ENCODE data around the gene PSMD5.

The PSMD5 gene

DNA sequence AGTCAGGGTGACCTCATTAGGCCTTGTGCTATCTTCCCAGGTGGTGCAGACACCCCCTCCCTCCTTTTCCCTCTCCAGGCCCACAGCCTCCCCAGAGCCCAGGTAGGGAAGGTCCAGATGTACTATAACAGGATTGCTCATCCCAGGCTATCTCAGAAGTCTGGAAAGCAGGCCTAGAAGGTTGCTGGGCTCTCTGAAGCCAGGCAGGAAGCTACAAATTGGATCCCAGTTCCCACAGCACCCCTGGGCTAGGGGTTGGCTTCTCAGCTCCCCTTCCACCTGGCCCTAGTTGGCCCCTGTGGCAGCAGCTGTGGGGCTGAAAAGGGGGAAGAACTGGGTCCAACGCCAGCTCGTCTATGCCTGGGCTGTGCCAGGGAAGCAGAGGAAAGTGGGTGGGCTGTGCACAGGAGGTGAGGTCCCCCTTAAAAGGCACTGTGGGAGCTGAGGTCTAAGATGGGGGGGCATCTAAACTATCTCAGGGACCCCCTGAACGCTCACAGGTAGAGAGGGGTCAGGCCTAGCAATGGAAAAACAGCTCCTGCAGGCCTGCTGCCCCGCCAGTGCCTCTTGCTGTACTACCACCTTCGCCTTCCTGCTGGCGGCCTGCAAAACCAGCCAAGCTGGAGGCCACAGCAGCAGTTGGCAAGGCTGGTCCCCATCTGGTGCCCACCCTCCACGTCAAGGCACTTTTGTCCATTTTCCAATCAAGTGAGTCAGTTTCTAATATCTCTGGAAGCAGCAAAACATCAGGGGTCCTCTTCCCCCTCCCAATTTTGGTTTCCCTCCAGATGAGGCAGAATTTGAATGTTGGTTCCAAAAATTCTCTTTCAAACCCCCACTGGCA lies 13.3 kb upstream of the PSMD5 start:
- DNase-seq (ENCODE audit: low spot score) = no peak

DNA sequence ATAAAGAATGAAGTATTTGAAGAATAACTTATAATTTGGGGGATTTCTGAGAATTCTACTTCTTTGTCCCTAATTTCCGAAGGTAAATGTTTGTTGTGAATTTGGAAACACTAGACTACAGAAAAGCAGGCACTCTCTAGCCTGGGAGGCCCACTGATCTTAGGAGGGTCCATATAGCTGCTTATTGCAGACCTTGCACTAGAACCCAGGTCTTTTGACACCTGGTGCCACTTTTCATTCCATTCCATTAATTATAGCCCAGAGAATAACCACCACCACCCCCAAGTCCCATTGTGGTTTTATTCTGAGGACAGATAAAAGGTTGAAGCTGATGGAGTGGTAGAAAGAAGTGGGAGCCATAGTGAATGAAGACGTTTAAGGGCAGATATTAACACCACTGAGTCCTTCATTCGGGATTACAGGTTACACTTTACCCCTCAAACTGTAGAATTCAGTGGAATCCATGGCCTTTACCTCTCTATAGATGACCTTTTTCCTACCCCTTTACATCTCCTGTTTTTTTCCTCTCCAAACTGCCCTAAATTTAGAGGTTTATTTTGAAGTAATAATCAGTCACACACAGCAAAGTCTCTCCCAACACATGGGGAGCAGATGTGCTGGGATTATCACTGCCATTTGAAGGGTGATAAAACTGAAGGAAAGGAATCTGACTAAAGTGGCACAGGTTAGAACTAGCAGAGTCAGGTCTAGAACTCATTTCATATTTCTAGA lies 12.0 kb upstream of the PSMD5 start:
- no peak for DNase-seq (ENCODE audit: low spot score)

- no peak for DNase-seq (ENCODE audit: low spot score)
These were observed 10.5 kb upstream of the PSMD5 start for GRCh38 chr9:120853198-120853597.

DNA sequence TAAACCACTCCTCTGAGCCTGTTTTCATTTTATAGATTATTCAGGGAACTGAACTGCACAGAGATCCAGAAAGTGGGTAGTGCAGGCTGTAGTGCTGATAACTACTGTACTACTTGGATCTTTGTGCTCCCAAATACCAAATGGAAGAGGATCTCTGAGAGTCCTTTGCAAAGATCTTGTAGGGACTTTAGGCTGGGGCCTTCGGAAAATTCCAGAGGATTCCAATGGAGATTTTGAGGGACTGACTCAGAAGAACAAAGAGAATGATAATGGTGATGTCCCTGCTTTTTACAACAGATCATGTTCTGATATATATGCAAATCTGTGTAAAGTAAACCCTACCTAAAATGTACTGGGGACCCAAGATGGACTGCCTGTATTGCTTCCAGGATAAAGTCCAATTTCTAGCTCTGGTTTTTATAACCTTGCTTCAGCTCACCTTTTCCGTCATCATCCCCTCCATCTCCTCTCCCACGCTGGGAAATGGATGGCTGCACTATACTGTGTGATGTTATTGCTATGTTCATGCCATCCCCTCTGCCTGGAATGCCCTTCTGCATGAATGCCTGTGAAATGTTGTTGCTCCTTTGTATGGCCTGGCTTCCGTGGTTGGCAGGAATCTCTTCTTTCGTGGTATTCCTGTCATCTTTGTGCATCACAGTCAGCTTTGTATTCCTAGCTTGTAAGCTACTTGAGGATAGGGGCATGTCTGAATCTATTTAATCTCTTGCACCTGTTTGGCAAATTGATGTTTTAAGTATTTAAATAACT lies 9.7 kb upstream of the PSMD5 start:
- no peak for DNase-seq (ENCODE audit: low spot score)

GRCh38 chr9:120851449-120851848 lies 8.7 kb upstream of the PSMD5 start:
- DNase-seq (ENCODE audit: low spot score) = no peak

- no peak for DNase-seq (ENCODE audit: low spot score)
These were observed 7.6 kb upstream of the PSMD5 start for GRCh38 chr9:120850315-120850714.

GRCh38 chr9:120846906-120847305 lies 4.2 kb upstream of the PSMD5 start:
- DNase-seq (ENCODE audit: low spot score) = no peak

GRCh38 chr9:120846251-120846889 lies 3.6 kb upstream of the PSMD5 start:
- DNase-seq (ENCODE audit: low spot score) = peak; percentile 80

DNA sequence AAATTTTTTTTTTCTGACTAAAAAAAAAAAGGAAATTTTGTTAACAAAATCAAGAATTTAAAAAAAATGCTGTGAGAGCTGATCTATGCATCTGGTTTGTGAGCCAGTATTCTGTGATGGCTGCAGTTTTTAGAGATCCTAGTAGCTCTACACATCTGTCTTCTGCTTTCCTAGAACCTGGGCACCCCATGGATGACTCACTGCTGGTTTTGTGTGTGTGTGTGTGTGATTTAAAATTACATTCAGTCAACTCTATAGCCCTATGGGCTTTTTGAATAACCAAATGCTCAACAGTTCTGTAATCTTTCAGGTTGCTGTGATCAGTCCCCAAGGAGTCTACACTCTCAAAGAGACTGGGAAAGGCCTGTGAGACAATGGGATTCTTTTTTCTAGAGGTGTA lies 2.5 kb upstream of the PSMD5 start:
- DNase-seq (ENCODE audit: low spot score) = peak; percentile 76

- no peak for DNase-seq (ENCODE audit: low spot score)
These were observed 615 bp downstream of the PSMD5 start for GRCh38 chr9:120841930-120842684.

GRCh38 chr9:120839146-120839545 lies 3.6 kb downstream of the PSMD5 start:
- DNase-seq (ENCODE audit: low spot score) = no peak

- DNase-seq (ENCODE audit: low spot score) = no peak
These were observed 4.8 kb downstream of the PSMD5 start for GRCh38 chr9:120837921-120838320.

- no peak for DNase-seq (ENCODE audit: low spot score)
These were observed 9.4 kb downstream of the PSMD5 start for GRCh38 chr9:120833325-120833724.

DNA sequence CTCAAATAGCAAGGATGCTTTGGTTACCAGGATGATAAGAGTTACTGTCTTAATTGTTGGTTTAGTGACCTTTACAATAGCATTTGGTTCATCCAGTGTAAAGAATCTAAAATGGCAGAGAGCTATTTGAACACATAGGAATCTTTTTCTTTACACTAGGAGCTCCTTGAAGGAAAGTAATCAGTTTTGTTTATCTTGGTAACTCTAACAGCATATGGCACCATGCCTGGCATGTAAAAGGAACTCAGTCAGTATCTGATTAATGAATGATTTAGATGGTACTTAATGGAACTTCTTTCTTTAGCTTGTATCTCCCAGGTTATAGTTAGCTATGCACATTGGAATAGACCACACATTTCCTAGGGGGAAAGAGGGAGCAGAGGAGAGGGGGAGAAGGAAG lies 9.9 kb downstream of the PSMD5 start:
- DNase-seq (ENCODE audit: low spot score) = no peak

GRCh38 chr9:120830865-120831264 lies 11.9 kb downstream of the PSMD5 start:
- no peak for DNase-seq (ENCODE audit: low spot score)

- DNase-seq (ENCODE audit: low spot score) = no peak
These were observed 12.6 kb downstream of the PSMD5 start for GRCh38 chr9:120830151-120830550.

GRCh38 chr9:120829650-120830049 lies 13.1 kb downstream of the PSMD5 start:
- DNase-seq (ENCODE audit: low spot score) = no peak

GRCh38 chr9:120820095-120820494 lies 22.6 kb downstream of the PSMD5 start:
- no peak for DNase-seq (ENCODE audit: low spot score)

- DNase-seq (ENCODE audit: low spot score) = no peak
These were observed 24.1 kb downstream of the PSMD5 start for GRCh38 chr9:120818595-120818994.

- no peak for DNase-seq (ENCODE audit: low spot score)
These were observed 27.6 kb downstream of the PSMD5 start for GRCh38 chr9:120815075-120815474.

- no peak for DNase-seq (ENCODE audit: low spot score)
These were observed 33.8 kb downstream of the PSMD5 start for GRCh38 chr9:120808931-120809330.
